HepG2 (cell line): ENCODE data around the gene RHBDD2. TPM values are rescaled to one million over a fixed set of nuclear protein-coding genes. Genes with fewer than 3 reads are reported as not detected.

Experiments used
- AGO1 ChIP-seq: fragments of 200-400 bp; formaldehyde crosslinking; IDR thresholded peaks from 2 replicates; pipeline ENCODE4 v1.6.1; 2017; ENCODE audit warnings: mild to moderate bottlenecking, low read depth, low read length, moderate library complexity; ENCODE audit not compliant: poor library complexity, severe bottlenecking
- ARNT ChIP-seq: fragments of 450-650 bp; IDR thresholded peaks from 2 replicates; pipeline ENCODE4 v1.6.1; 2017
- GATAD2A ChIP-seq: IDR thresholded peaks from 2 replicates; pipeline ENCODE4 v1.6.1; 2016
- HNF4A ChIP-seq: sonication (generic); formaldehyde crosslinking; IDR thresholded peaks from 2 replicates; pipeline ENCODE4 v1.4.0; 2020; ENCODE audit warnings: missing genetic modification reagents
- NFRKB ChIP-seq: fragments of 450-650 bp; IDR thresholded peaks from 2 replicates; pipeline ENCODE4 v1.6.1; 2017
- PHF21A ChIP-seq: sonication (generic); formaldehyde crosslinking; IDR thresholded peaks from 2 replicates; pipeline ENCODE4 v1.5.0; 2020; ENCODE audit warnings: mild to moderate bottlenecking, missing genetic modification reagents
- PPARG ChIP-seq: conservative IDR thresholded peaks from 2 replicates; pipeline ENCODE4 v1.6.1; 2016; ENCODE audit warnings: missing biosample characterization, missing genetic modification reagents
- PRDM10 ChIP-seq: sonication (generic); formaldehyde crosslinking; IDR thresholded peaks from 2 replicates; pipeline ENCODE4 v1.4.0; 2020; ENCODE audit warnings: low read depth, missing genetic modification reagents
- REXO4 ChIP-seq: sonication (generic); formaldehyde crosslinking; IDR thresholded peaks from 2 replicates; pipeline ENCODE4 v1.8.0; 2022; ENCODE audit warnings: missing genetic modification reagents, mild to moderate bottlenecking, borderline replicate concordance
- SALL2 ChIP-seq: sonication (generic); formaldehyde crosslinking; IDR thresholded peaks from 2 replicates; pipeline ENCODE4 v1.8.1; 2023; ENCODE audit warnings: mild to moderate bottlenecking, missing genetic modification reagents, inconsistent platforms
- SOX13 ChIP-seq, 3 experiments: fragments of 450-650 bp in 1 of 3; sonication (generic) in 1 of 3; formaldehyde crosslinking in 1 of 3; IDR thresholded peaks in 2 of 3; conservative IDR thresholded peaks in 1 of 3; 2 replicates each; pipeline versions ENCODE4 v1.5.0 to v1.6.1; 2016 to 2020; ENCODE audit warnings: antibody characterized with exemption in 1 of 3, mild to moderate bottlenecking in 1 of 3, missing compliant biosample characterization in 1 of 3, missing genetic modification reagents in 1 of 3, moderate library complexity in 1 of 3
- TEAD2 ChIP-seq: sonication (generic); formaldehyde crosslinking; IDR thresholded peaks from 2 replicates; pipeline ENCODE4 v1.9.0; 2021; ENCODE audit warnings: missing genetic modification reagents
- TGIF2 ChIP-seq: IDR thresholded peaks from 2 replicates; pipeline ENCODE4 v1.6.1; 2016; ENCODE audit warnings: control low read depth, missing compliant biosample characterization
- TP53 ChIP-seq: sonication (generic); formaldehyde crosslinking; conservative IDR thresholded peaks from 2 replicates; pipeline ENCODE4 v1.4.0; 2020; ENCODE audit warnings: missing genetic modification reagents
- ZFP90 ChIP-seq: sonication (generic); formaldehyde crosslinking; IDR thresholded peaks from 2 replicates; pipeline ENCODE4 v1.8.0; 2022; ENCODE audit warnings: missing genetic modification reagents, mild to moderate bottlenecking, inconsistent platforms, borderline replicate concordance
- ZNF274 ChIP-seq: sonication (generic); formaldehyde crosslinking; IDR thresholded peaks from 2 replicates; pipeline ENCODE4 v1.5.1; 2020; ENCODE audit warnings: mild to moderate bottlenecking, missing genetic modification reagents
- ZNF33B ChIP-seq: sonication (generic); formaldehyde crosslinking; IDR thresholded peaks from 2 replicates; pipeline ENCODE4 v1.5.1; 2020; ENCODE audit warnings: mild to moderate bottlenecking, missing genetic modification reagents
- ZNF383 ChIP-seq: sonication (generic); formaldehyde crosslinking; IDR thresholded peaks from 2 replicates; pipeline ENCODE4 v1.4.0; 2020; ENCODE audit warnings: missing genetic modification reagents, mild to moderate bottlenecking, borderline replicate concordance
- ZNF430 ChIP-seq: sonication (generic); formaldehyde crosslinking; IDR thresholded peaks from 2 replicates; pipeline ENCODE4 v1.9.0; 2021; ENCODE audit warnings: mild to moderate bottlenecking, missing genetic modification reagents
- ZNF746 ChIP-seq: sonication (generic); formaldehyde crosslinking; IDR thresholded peaks from 2 replicates; pipeline ENCODE4 v1.8.0; 2022; ENCODE audit warnings: mild to moderate bottlenecking, missing genetic modification reagents
- ZNF768 ChIP-seq: sonication (generic); formaldehyde crosslinking; IDR thresholded peaks from 2 replicates; pipeline ENCODE4 v1.4.0; 2020; ENCODE audit warnings: missing genetic modification reagents
- ZNF800 ChIP-seq: sonication (generic); formaldehyde crosslinking; IDR thresholded peaks from 2 replicates; pipeline ENCODE4 v1.4.0; 2020; ENCODE audit warnings: missing genetic modification reagents
- polyA plus RNA-seq, 8 experiments: library from polyadenylated mRNA; depleted of rRNA in 3 of 8; stranded (reverse) in 7 of 8; unstranded in 1 of 8; fragments of >200 nt; fragmentation: Illumina TruSeq in 4 of 8; extraction: Trizol in 4 of 8; gene quantifications; 2 replicates each; pipeline versions ENCODE4 v1.2.1 to v1.2.3, GENCODE V29; 2011 to 2016; ENCODE audit warnings: low read depth in 4 of 8, missing spikeins in 1 of 8, mixed read lengths in 1 of 8; ENCODE audit not compliant: insufficient read depth in 1 of 8
- total RNA-seq, 5 experiments: library from RNA; depleted of rRNA; stranded (reverse); fragments of >200 nt; fragmentation: Illumina TruSeq; extraction: Trizol; gene quantifications; 2 replicates each; pipeline ENCODE4 v1.2.3, GENCODE V29; 2016; ENCODE audit warnings: low read depth in 1 of 5
- TF ChIP-seq, protein P1 (sequence below): sonication (generic); formaldehyde crosslinking; IDR thresholded peaks from 2 replicates; pipeline ENCODE4 v1.5.1; 2020; ENCODE audit warnings: mild to moderate bottlenecking, missing genetic modification reagents, borderline replicate concordance

The RHBDD2 gene
- total and polyA plus RNA-seq, 2 of the 13 experiments (the other 11 are each of a cell fraction or from before 2014, with no cell fraction given): 23.1 to 26.4 TPM

GRCh38 chr7:75878769-75879611 lies at the start of gene RHBDD2 (continued):
- TF ChIP-seq ZNF746 (CRISPR knock-in tag) (0 out of 2 replicates have a peak, but pooled peaks have one; percentile 23), REXO4 (CRISPR knock-in tag) (no peak), ZNF768 (CRISPR knock-in tag) (peak; percentile 66; the same call in 1 of the 2 replicates), ZNF383 (no peak), ARNT (no peak), TEAD2 (CRISPR knock-in tag) (no peak), HNF4A (no peak; the same call in 1 of the 2 replicates), PHF21A (0 out of 2 replicates have a peak, but pooled peaks have one; percentile 26), NFRKB (no peak), ZNF430 (peak; percentile 72; the same call in 1 of the 2 replicates), ZNF274 (CRISPR knock-in tag) (peak; percentile 96), PPARG (CRISPR knock-in tag) (peak; percentile 51), SOX13 (IDR thresholded peaks at IDR 0.05) (no peak), SOX13 (CRISPR knock-in tag; conservative IDR thresholded peaks at IDR 0.05 in 1 of 2, IDR thresholded peaks at IDR 0.05 in 1 of 2) (peak in 1 of 2 experiments; percentile 26; a peak in 1 of 4 replicates), GATAD2A (no peak), TGIF2 (CRISPR knock-in tag) (peak; percentile 57; the same call in 1 of the 2 replicates), PRDM10 (CRISPR knock-in tag) (no peak; the same call in 1 of the 2 replicates), ZNF33B (CRISPR knock-in tag) (peak; percentile 64; the same call in 1 of the 2 replicates), AGO1 (peak; percentile 42), ZFP90 (CRISPR knock-in tag) (0 out of 2 replicates have a peak, but pooled peaks have one; percentile 79), ZNF800 (peak; percentile 70), TP53 (CRISPR knock-in tag) (0 out of 2 replicates have a peak, but pooled peaks have one; percentile 53), SALL2 (CRISPR knock-in tag) (peak; percentile 97)
- TF ChIP-seq, protein P1, sequence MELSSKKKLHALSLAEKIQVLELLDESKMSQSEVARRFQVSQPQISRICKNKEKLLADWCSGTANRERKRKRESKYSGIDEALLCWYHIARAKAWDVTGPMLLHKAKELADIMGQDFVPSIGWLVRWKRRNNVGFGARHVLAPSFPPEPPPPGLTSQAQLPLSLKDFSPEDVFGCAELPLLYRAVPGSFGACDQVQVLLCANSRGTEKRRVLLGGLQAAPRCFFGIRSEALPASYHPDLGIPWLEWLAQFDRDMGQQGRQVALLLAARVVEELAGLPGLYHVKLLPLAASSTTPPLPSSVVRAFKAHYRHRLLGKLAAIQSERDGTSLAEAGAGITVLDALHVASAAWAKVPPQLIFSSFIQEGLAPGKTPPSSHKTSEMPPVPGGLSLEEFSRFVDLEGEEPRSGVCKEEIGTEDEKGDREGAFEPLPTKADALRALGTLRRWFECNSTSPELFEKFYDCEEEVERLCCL (CRISPR knock-in tag): 0 out of 2 replicates have a peak, but pooled peaks have one; percentile 25
